GM18867 (cell line): ENCODE measurements around the gene TPI1.
"Not testable (repeated sequence)": the region's sequence is repeated elsewhere in the genome, so short reads cannot be mapped to it uniquely, and the experiment has no call there.

ENCODE experiments used
- ATAC-seq: cut with Tn5 transposase; IDR thresholded peaks from one replicate; pipeline ENCODE4 v1.9.1; 2021; ENCODE audit warnings: mild to moderate bottlenecking, moderate library complexity; ENCODE audit not compliant: unreplicated experiment

Gene TPI1

DNA sequence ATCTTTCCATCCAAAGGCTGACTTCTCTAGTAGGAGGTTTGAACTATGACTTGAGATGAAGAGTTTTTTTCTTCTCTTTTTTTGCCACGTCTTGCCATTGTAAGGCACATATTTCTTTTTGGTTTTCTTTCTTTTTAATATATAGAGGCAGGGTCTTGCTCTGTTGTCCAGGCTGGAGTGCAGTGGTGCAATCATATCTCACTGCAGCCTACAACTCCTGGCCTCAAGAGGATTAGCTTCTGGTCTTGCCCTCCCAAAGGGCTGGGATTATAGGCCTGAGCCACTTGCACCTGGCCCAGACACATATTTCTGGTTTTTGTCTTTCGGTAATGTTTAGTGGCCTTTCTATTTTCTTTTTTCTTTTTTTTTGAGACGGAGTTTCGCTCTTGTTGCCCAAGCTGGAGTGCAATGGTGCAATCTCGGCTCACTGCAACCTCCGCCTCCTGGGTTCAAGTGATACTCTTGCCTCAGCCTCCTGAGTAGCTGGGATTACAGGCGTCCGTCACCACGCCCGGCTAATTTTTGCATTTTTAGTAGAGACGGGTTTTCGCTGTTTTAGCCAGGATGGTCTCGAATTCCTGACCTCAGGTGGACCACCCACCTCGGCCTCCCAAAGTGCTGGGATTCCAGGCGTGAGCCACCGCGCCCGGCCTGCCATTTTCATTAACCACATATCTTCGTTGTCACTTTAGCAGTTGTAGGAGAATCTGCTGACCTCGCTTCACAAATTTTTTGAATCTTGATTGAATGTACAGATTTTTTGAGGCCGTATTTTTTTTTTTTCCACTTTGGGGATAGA, 22.6 kb downstream of the TPI1 start:
- not testable (repeated sequence) for ATAC-seq

DNA sequence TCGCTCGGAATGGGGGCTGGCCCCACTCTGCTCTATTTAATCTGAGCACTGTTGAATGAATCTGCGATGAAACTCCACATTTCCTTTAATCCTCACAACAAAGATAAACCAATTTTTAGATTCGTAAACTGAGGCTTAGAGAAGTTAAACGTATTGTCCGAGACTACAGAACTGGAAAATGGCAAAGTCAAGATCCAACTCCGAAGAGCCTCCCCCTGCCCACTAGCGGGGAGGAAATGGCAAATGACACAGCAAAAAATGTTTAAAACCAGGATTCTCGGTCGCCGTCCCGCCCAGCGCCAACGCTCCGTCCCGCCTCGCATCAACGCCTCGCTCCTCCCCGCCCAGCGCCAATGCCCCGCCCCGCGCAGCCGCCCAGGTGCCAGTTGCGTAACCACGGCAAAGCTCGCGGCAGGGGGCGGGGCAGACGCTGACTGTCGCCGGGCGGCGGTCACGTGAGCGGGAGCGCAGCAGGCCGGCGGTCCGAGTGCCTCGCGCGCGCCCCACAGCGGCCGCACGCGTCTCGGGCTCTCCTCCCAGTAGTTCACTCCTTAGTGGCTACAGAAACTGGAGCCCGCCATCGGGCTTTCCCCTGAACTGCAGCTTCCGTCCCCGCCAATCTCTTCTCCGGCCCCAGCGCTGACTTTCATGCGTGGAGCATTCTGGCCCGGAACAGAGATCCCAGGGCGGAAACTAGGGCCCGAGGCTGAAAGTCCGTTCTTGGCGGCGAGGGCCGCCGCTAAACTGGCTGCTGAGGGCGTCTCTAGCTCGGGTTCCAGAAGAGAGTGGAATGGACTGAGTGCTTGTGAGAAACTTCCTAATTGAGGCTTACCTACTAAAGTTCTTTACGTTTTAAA, 23.7 kb downstream of the TPI1 start:
- peak; percentile 92 for ATAC-seq

DNA sequence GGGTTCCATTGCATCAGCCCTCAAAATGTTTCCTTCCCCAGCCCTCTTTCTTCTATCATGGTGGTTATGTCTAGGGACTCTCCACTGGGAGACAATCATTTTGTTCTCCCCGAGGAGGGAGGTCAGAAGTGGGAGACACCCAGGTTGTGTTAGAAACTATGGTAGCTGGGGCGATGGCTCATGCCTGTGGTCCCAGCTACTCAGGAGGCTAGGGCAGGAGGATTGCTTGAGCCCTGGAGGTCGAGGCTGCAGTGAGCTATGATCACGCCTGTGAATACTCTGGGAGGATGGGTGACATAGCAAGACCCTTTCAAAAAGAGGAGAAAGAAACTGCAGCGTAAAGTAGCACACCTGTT, 24.3 kb downstream of the TPI1 start:
- no peak for ATAC-seq

DNA sequence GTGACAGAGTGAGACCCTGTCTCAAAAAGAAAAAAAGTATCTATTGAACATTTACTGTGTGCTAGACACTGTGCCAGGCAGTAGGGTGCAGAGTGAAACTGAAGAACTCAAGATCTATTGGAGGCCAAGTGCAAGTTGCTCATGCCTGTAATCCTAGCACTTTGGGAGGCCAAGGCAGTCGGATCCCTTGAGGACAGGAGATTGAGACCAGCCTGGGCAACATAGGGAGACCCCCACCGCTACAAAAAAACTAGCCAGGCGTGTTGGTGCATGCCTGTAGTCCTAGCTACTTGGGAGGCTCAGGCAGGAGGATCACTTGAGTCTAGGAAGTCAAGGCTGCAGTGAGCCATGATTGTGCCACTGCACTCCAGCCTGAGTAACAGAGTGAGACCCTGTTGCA, 25.4 kb downstream of the TPI1 start:
- not testable (repeated sequence) for ATAC-seq

DNA sequence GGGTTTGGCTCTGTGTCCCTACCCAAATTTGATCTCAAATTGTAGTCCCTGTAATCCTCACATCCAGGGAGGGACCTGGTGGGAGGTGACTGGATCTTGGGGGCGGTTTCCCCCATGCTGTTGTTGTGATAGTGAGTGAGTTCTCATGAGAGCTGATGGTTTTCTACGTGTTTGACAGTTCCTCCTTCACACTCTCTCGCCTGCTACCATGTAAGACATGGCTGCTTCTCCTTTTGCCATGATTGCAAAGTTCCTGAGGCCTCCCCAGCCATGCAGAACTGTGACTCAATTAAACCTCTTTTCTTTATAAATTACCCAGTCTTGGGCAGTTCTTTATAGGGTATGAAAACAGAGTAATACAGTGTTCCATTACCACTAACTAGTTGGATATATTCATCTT, 27.0 kb downstream of the TPI1 start:
- no peak for ATAC-seq

DNA sequence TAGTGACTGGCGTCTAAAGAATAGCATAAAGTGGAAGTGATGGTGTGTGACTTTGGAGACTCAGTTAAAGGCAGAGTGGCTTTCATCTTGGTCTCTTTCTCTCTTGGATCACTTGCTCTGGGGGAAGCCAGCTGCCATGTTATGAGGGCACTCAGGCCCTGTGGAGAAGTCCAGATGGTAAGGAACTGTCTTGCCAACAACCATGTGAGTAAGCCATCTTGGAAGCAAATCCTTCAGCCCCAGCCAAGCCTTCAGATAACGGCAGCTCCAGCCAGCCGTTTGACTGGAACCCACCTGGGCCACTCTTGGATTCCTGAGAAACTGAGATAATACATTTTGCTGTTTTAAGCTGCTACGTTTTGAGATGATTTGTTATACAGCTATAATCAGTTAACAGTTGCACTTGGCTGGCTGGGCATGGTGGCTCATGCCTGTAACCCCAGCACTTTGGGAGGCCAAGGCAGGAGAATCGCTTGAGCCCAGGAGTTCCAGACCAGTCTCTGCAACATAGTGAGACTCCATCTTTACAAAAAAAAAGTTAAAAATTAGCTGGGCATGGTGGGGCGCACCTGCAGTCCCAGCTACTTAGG, 29.6 kb downstream of the TPI1 start:
- ATAC-seq: no peak

DNA sequence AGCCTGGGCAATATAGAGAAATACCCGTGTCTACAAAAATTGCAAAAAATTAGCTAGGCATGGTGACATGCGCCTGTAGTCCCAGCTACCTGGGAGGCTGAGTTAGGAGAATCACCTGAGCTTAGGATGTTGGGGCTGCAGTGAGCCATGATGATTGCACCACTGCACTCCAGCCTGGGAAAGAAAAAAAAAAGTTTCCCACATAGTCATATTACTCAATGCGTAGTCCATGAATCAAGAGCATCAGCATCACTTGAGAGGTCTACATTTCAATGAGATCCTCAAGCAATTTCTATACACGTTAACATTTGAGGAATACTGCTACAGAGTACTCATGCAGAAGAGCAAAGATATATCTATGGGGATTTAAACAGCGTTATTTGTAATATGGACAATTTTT, 32.1 kb downstream of the TPI1 start:
- no peak for ATAC-seq

DNA sequence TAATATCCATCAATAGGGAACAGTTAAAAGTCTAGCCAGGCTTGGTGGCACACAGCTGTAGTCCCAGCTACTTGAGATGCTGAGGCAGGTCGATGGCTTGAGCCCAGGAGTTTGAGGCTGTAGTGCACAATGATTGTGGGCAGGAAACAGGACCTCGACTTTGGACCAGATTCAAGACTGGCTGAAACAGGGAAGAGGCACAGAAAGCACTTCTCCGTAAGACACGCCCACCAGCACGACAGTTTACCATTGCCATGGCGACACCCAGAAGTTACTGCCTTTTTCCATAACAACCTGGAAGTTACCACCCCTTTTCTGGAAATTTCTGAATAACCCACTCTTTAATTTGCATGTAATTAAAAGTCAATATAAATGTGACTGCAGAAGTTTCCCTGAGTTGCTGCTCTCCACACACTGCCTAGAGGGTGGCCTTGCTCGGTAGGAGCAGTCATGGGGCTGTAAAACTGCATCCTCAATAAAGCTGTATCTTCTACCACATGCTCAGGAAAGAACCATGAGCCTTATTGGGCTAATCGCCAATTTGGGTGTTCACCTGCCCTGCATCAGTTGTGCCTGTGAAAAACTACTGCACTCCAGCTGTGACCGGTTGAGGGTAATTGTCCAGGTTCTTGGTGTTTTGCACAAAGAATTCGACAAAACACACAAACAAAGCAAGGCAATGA, 32.6 kb downstream of the TPI1 start:
- no peak for ATAC-seq

DNA sequence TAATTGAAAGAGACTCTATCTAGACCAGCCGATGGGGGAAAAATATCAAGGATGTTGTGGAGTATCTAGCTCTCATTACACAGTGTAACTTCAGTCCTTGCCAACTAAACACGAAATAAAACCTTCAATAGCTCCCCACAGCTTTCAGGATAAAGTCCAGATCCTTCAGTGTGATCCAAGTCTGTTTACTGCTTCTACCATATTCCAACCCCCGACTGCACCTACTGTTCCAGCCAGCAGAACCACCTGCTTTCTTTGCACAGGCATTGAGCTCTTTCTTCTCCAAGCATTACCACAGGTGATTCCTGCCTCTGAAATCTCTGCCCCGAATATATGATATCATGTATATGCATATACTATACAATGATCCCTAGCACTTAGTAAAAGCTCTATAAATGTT, 35.1 kb downstream of the TPI1 start:
- no peak for ATAC-seq

DNA sequence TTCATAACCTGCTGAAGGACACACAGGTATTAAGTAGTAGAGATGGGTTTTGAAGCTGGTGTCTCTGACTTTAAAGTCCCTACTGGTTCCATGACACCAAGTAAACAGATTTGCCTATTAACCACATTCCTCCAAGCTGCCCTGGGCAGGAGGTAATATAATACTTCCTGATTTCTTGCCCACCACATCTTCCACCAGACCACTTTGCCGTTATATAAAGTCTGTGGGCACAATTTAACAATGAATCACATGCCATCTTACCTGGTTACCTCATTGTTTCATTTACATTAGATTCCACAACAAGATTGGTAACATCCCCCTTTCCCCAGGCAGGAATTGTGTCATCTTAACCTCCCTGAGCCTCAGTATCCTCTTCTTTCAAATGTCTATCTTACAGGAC, 36.4 kb downstream of the TPI1 start:
- ATAC-seq: no peak

DNA sequence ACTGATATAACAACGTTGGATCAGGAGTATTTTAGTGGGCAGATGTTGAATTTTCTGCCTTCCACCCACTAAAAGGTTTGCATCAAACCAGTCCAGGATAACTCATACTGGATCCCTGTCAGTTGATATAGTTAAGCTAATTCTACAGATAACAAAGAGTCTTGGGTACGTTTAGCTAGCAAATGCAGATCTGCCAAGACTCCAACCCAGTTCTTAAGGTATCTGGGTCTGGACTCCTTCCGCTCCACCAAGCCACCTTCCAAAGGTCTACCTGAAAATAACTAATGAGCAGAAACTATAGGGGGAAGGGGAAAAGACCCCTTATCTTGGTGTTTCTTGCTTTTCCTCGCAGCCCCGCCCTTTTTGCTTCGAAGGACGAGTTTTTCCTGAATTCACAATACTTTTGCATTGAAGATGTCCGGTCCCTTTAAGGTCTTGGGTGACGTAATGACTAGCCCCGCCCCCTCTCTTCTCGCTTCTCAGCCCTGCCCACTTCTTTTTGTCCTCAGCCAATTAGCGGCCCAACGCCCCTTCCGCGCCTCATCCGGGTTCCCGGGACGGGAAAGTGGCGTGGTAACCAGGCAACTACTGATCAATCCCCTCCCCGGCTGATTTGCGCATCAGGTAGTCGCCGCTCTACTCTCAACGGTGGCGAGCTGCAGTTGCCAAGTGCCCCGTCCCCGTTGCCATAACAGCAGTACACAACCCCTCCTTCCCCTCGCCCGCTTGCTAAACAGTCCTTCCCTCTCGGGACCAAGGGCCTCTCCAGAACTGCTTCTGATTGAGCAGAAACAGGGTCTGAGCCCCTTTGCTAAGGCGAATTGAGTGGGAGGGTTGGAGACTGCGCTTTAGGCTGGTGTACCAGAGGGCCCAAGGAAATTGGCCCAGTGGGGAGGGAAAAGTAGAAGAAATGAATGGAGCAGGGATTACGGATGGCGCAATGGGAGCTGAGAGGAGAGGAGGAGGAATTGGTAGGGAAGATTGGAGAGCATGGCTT, 37.2 kb downstream of the TPI1 start, which contains the start of gene LRRC23:
TSS of gene LRRC23 (plus strand) at position 543 of the 997 bp plus-strand sequence. CDS start 812 bp downstream, outside the sequence.
- ATAC-seq: peak; percentile 92

DNA sequence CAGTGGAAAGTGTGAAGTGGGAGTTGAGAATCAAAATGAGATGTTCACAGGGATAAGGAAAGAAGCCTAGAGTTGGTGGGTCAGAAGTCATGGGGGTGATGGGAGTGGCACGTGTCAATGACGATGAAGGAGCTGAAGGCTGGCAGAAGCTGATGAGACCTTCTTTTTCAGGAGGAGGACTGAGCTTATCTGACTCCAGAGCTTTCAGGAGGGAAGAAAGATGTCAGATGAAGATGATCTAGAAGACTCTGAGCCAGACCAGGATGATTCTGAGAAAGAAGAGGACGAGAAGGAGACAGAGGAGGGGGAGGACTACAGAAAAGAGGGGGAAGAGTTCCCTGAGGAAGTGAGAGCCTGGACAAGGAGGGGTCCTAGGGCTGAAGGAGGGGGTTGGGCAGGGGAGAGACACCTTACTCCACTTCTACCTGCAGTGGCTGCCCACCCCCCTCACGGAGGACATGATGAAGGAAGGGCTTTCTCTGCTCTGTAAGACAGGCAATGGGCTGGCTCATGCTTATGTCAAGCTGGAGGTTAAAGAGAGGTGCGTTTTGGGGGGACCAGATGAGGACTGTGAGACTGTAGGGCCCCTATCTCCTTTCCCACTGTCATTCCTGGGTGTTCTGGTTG, 38.2 kb downstream of the TPI1 start:
- ATAC-seq: no peak

DNA sequence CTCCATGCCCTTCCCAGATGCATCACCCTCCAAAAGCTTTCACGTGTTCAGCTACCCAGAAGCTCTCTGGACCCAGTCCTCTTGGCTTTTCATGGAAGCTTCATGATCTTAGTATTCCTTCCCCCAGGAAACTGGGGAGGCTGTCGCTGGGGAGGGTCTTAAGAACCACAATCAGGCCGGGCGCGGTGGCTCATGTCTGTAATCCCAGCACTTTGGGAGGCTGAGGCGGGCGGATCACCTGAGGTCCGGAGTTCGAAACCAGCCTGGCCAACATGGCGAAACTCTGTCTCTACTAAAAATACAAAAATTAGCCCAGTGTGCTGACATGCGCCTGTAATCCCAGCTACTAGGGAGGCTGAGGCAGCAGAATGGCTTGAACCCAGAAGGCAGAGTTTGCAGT, 40.8 kb downstream of the TPI1 start:
- not testable (repeated sequence) for ATAC-seq

DNA sequence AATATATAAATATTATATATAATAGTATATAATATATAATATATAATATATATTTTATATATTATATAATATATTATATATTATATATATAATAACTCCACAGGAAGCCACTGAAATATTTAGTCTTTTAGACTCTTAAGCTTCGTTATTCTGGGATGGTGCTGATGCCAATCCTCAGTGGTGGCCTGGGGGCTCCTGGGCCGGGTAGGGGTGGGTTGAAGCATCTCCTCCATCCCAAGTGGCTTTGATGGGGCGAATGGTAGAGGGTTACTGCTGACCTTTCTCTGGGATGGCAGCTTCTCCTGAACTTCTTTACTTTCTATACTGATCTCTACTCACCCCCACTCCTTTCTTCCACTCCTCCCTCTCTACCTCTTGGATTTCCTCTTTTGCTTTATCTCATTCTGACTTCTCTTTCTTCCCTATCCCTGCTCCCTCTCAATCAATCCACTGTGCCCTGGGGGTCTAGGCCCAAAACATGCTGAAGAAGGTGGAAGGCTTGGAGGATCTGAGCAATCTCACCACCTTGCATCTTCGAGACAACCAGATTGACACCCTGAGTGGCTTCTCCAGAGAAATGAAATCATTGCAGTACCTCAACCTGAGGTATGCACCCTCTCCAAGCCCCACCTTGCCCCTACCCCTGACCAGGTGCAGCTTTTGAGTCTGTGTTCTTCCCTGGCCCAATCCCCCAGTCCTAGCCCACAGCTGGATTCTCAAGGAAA, 42.3 kb downstream of the TPI1 start:
- no peak for ATAC-seq

DNA sequence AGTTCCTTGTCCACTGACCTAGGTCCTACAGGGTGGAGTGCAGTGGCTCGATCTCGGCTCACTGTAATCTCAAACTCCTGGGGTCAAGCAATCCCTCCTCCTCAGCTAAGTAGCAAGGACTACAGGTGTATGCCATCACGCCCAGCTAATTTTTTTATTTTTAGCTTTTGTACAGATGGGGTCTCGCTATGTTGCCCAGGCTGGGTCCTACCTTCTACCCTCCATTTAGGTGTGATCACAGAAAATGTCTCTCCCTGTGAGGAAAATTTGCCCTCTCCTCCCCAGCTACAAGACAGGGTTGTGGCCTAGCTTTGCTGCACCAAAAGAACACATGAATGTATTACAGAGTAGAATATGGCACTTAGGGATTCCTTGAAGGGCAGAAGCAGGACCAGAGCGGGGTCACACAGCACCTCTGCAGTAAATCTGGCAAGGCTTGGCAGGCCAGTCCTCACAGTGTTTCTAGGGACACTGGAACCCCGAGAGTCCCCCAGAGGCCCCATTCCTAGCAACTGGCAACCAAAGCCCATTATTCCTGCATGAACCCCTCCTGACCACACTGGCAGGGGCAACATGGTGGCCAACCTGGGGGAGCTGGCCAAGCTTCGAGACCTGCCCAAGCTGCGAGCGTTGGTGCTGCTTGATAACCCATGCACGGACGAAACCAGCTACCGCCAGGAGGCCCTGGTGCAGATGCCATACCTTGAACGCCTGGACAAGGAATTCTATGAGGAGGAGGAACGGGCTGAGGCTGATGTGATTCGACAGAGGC, 45.0 kb downstream of the TPI1 start:
- ATAC-seq: no peak

DNA sequence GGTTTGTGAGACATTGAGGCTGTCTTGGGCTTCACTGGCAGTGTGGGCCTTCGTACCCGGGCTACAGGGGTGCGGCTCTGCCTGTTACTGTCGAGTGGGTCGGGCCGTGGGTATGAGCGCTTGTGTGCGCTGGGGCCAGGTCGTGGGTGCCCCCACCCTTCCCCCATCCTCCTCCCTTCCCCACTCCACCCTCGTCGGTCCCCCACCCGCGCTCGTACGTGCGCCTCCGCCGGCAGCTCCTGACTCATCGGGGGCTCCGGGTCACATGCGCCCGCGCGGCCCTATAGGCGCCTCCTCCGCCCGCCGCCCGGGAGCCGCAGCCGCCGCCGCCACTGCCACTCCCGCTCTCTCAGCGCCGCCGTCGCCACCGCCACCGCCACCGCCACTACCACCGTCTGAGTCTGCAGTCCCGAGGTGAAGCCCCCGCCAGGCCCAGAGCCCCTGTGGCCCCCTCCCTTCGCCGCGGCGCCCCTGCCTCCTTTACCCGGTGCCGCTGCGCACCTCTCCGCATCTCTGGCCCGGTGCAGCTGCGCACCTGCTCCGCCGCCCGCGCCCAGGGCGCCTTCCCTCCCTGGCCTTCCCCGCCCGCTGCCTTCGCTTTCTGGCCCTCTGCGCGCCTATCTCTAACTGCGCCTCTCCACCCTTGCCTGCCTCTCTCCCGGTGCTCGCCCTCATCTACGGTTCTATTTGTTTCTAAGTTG, 47.1 kb downstream of the TPI1 start, which contains the start of gene ENO2:
TSS of gene ENO2 (plus strand) at position 335 of the 701 bp plus-strand sequence. CDS start 1,253 bp downstream, outside the sequence.
- peak; percentile 72 for ATAC-seq
